Colonic mucosa (tissue), 4 donors: ENCODE results near the gene CLTRN. TPM values are rescaled to one million over a fixed set of nuclear protein-coding genes. Genes with fewer than 3 reads are reported as not detected.

Source experiments
- DNase-seq: peaks from one replicate; pipeline ENCODE4 v3.0.0-alpha.2; 2020
- H3K27ac ChIP-seq: fragments of 200-600 bp; one replicate; pipeline ENCODE4 v1.8.0; 2021
- H3K27me3 ChIP-seq: fragments of 200-600 bp; one replicate; pipeline ENCODE4 v1.8.0; 2021
- H3K36me3 ChIP-seq: fragments of 200-600 bp; one replicate; pipeline ENCODE4 v1.8.0; 2021
- H3K4me1 ChIP-seq: fragments of 200-600 bp; one replicate; pipeline ENCODE4 v1.8.0; 2021; ENCODE audit warnings: mild to moderate bottlenecking
- H3K4me3 ChIP-seq: fragments of 200-600 bp; one replicate; pipeline ENCODE4 v1.8.0; 2021
- H3K9ac ChIP-seq, 2 donors: one replicate each; pipeline ENCODE4 v1.7.0; 2013; ENCODE audit warnings: control low read depth in 2 of 2, low read depth in 2 of 2, low read length in 2 of 2
- H3K9me3 ChIP-seq: fragments of 200-600 bp; one replicate; pipeline ENCODE4 v1.8.0; 2021
- CTCF ChIP-seq: fragments of 200-600 bp; IDR thresholded peaks from one replicate; pipeline ENCODE4 v1.8.0; 2022; ENCODE audit warnings: antibody characterized with exemption, mild to moderate bottlenecking
- intact Hi-C: fragments of 100-400 bp; cut with DNase I; formaldehyde crosslinking; loops from one replicate; pipeline ENCODE4 v1.14.1; 2022
- total RNA-seq, 2 donors: library from RNA; stranded (reverse); fragmentation: NEBNext Ultra II Directional in 1 of 2; extraction: Animal tissue kit (Norgen Biotek cat#: 25700) in 1 of 2; gene quantifications; one replicate each; pipeline ENCODE4 v1.2.1, GENCODE V29; 2021
- donor health status: healthy.
- donor health status: DM: no; HTN: no; CAD: no.
- donor health status: DM: no; HTN: no; CAD: no.

CLTRN gene
- total RNA-seq, 2 donors from 2014 or later: 0.35 TPM; not detected in 1

- intact Hi-C loops: no loop called here
- no peaks in the 10 kb centered on the region for H3K36me3 ChIP-seq
- no peak overlapping the region for H3K27ac ChIP-seq
- no peak overlapping the region for H3K9ac ChIP-seq
- no peak for DNase-seq
- no peaks in the 10 kb centered on the region for H3K4me1 ChIP-seq
- no peaks in the 10 kb centered on the region for H3K9me3 ChIP-seq
- TF ChIP-seq CTCF: no peak
- H3K27me3 ChIP-seq: peaks cover 7% of the 10 kb centered on the region
- H3K4me3 ChIP-seq: no peak overlapping the region
Measured at GRCh38 chrX:15623054-15623453, 41.6 kb downstream of the CLTRN start.

- H3K4me1 ChIP-seq: no peaks in the 10 kb centered on the region
- no peaks in the 10 kb centered on the region for H3K9me3 ChIP-seq
- H3K4me3 ChIP-seq: no peak overlapping the region
- H3K9ac ChIP-seq: no peak overlapping the region
- peaks cover 11% of the 10 kb centered on the region for H3K27me3 ChIP-seq
- no peaks in the 10 kb centered on the region for H3K36me3 ChIP-seq
- intact Hi-C loops: no loop called here
- peak; percentile 23 for DNase-seq
- H3K27ac ChIP-seq: no peak overlapping the region
- TF ChIP-seq CTCF: no peak
Measured at GRCh38 chrX:15619053-15619755, 45.4 kb downstream of the CLTRN start.

DNA sequence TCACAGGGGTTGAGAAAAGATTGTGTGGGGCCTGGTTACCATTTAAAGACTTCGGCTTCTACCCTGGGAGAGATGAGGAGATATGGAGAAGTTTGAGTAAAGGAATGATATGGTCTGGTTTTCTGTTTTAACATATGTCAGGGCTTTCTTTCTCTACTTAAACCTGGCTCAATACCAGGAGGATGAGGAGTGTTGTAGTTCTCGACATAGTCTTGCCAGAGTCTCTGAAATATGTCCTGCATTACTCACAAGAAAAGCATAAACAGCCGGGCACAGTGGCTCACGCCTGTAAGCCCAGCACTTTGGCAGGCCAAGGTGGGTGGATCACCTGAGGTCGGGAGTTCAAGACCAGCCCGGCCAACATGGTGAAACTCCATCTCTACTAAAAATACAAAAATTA, 47.5 kb downstream of the CLTRN start:
- no peaks in the 10 kb centered on the region for H3K4me1 ChIP-seq
- H3K27me3 ChIP-seq: peaks cover 11% of the 10 kb centered on the region
- no peak overlapping the region for H3K27ac ChIP-seq
- no peak overlapping the region for H3K4me3 ChIP-seq
- no peak overlapping the region for H3K9ac ChIP-seq
- intact Hi-C loops: no loop called here
- no peak for DNase-seq
- H3K36me3 ChIP-seq: no peaks in the 10 kb centered on the region
- no peaks in the 10 kb centered on the region for H3K9me3 ChIP-seq
- TF ChIP-seq CTCF: no peak

GRCh38 chrX:15616531-15616930, 48.1 kb downstream of the CLTRN start:
- no peak overlapping the region for H3K27ac ChIP-seq
- intact Hi-C loops: no loop called here
- no peaks in the 10 kb centered on the region for H3K4me1 ChIP-seq
- no peak for DNase-seq
- H3K27me3 ChIP-seq: peaks cover 8% of the 10 kb centered on the region
- H3K9me3 ChIP-seq: no peaks in the 10 kb centered on the region
- no peaks in the 10 kb centered on the region for H3K36me3 ChIP-seq
- no peak overlapping the region for H3K9ac ChIP-seq
- H3K4me3 ChIP-seq: no peak overlapping the region
- no peak for TF ChIP-seq CTCF

- H3K4me3 ChIP-seq: no peak overlapping the region
Measured at GRCh38 chrX:15607067-15607466, 57.5 kb downstream of the CLTRN start.

More at GRCh38 chrX:15607067-15607466, 57.5 kb downstream of the CLTRN start:
- DNase-seq: no peak
- no peak for TF ChIP-seq CTCF
- H3K27ac ChIP-seq: peak overlapping the region; percentile 22
- no peaks in the 10 kb centered on the region for H3K27me3 ChIP-seq
- H3K4me1 ChIP-seq: no peaks in the 10 kb centered on the region
- intact Hi-C loops: no loop called here
- H3K9ac ChIP-seq: no peak overlapping the region
- no peaks in the 10 kb centered on the region for H3K36me3 ChIP-seq
- no peaks in the 10 kb centered on the region for H3K9me3 ChIP-seq
